Fibroblast of skin of left quadriceps (primary cell): Measurements from ENCODE around the gene ASAP3.
"Not testable (repeated sequence)": the region's sequence is repeated elsewhere in the genome, so short reads cannot be mapped to it uniquely, and the experiment has no call there.

Source experiments
- DNase-seq, 2 experiments: peaks; one replicate each; pipeline ENCODE4 v3.0.0-alpha.2; 2013; ENCODE audit warnings: low read depth in 2 of 2

Gene ASAP3

DNA sequence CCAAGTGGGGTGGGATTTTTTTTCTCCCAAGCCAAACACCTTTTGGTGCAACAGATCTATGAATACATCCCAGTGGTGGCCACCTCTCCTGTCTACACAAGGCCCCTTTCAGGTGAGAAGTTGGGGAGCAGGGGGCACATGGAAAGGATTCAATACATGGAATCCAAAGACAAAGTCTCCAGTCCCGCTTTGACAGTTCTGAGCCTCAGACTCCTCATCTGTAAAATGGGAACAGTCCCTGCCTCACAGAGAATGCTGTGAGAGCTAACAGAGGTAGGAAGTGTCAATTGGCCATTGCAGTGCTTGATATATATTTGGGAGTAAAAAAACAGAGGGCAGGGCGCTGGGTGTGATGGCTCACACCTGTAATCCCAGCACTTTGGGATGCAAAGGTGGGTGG lies 87.6 kb downstream of the ASAP3 start:
- no peak for DNase-seq

DNA sequence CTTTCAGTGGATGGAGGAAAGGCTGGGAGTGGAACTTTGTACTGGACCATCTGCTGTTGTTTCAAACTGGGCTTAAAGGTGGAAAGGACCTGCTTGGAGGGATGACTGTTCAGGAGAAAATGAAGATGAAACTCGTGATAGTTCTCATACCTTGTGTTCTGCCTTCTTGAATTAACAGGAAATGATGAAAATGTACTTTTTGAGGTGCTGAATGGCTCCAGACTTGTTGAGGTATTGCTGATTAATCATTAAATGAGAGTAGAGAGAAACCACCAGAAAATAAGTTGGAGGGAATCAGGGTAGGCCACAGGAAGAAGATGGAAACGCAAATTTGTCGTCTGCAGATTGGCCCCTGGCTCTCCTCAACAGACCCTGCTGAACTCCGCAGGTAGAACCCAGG lies 88.1 kb downstream of the ASAP3 start:
- DNase-seq: no peak

DNA sequence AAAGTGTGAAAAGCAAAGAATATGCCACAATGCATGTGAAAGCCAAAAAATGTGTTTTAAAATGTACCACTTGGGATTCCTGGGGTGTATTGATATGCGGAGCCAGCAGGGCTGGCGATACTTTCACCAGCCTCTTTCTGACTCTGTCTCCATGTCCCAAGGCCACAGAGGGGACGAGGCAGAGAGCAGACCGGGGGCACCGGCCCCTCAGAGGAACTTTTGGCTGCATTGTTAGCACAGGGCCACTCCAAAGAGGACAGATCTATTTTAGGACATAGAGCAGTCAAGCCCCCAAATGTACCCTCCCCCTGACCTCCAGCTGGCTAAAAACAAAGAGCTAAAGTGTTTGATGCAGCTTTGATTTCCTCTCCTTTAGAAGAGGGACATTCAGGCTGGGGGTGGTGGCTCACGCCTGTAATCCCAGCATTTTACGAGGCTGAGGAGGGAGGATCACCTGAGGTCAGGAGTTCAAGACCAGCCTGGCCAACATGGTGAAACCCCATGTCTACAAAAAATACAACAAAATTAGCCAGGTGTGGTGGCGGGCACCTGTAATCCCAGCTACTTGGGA lies 88.7 kb downstream of the ASAP3 start:
- DNase-seq: no peak

DNA sequence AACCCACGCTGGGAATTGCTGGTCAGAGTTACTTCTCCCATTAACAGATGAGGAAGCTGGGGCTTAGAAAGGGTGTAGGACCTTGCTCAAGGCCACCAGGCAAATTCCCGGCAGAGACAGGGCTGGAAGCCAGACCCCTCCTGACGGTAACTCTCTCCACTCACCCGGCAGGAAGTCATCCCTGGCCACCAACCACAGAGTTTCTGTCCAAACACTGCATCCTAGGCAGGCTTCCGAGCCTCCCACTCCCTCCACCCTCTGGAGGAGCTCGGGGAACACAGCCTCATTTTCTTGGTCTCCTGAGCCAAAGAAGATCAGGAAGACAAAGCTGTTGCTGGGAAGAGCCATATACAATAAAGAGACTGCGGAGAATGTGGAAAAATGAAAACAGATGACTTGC lies 89.3 kb downstream of the ASAP3 start:
- peak; percentile 87 to 88 for DNase-seq

DNA sequence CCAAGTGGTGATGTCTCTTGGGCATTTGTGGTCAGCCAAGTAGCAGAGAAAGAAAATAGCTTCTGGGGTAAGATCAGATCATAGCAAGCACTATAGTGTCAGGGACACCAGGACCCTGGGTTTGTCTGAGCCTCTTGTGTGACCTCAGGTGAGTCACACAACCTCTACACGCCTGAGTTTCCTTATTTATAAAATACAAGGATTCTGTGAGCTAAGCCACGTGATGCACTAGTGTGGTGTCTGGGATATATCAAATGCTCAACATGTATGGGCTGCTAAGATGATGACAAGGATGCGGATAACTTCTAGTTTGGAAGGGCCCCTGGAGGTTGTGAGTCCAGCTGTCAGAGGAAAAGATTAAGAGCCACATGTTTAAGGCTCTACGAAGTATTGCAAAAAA lies 89.8 kb downstream of the ASAP3 start:
- DNase-seq: peak; percentile 90

DNA sequence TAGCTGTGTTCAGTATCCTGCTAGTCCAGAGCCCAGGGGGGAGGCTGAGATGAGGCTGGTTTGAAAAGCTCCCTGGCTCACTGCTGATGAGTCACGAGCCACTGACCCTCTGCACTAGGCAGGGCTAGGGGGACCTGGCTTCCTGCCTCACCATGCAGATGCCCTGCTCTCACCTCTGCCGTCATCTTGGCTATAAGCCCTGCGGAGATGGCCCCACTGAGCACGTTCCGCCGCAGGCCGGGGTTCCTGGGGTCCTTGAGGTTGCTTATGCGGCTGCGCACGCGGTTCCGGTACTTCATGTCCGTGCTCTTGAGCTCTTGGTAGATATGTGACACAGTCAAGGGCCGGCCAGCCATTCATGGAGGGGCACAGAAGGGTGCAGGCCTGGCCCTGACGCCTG lies 90.3 kb downstream of the ASAP3 start:
- no peak for DNase-seq

DNA sequence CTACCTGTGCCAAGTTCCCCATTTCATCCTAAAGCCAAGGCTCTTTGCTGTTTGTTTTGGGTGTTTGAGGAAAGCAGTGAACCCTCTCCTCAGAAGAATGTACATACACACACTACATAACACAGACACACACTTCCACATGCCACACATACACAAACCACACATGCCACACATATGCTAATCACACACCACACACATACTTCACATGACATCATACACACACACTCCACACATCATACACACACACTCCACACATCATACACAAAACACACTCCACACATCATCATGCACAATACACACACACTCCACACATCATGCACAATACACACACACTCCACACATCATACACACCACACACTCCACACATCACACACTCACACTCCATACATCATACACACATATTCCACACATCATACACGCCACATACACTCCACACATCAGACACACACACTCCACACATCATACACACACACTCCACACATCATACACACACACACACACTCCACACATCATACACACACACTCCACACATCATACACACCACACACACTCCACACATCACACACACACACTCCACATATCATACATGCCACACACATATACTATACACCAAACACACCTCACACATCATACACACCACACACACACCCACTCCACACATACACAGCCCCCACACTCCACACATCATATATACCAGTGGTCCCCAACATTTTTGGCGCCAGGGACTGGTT lies 91.7 kb downstream of the ASAP3 start:
- no peak for DNase-seq

DNA sequence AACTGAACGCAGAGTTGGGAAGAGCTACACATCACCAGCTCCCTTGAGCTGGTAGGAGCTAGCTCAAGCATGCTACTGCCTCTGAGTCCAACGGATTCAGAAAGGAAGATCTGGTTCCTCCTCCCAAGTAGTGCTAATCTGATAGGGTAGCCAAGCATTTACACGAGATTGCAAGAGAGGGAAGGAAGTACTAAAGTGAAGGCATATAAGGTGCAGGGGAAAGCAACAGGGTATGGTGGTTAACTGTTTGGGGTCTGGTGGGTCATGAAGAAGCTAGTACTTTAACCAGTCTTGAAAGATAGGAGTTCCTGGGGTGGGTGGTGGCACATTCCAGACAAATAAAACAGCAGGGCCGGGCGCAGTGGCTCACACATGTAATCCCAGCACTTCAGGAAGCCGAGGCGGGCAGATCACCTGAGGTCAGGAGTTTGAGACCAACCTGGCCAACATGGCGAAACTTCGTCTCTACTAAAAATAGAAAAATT lies 94.1 kb downstream of the ASAP3 start:
- DNase-seq: no peak

DNA sequence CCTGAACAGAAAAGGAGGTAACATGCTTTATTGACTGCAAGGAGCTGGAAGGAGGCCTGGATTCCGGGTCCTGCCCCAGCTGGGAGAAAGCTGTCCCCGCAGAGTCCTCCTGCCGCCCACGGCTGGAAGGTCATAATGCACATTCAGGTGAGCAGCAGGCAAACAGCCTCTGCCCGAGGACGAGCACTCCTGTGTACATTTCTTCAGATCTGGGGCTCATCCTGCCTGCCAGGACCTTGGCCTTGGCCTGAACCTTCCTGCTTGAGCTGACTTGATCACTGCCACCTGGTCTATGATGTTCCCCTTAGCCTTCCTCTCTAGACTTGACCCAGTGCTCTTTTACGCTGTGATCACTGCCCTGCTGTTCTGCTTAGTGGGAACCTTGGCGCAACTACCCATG lies 96.5 kb downstream of the ASAP3 start:
- DNase-seq: no peak

DNA sequence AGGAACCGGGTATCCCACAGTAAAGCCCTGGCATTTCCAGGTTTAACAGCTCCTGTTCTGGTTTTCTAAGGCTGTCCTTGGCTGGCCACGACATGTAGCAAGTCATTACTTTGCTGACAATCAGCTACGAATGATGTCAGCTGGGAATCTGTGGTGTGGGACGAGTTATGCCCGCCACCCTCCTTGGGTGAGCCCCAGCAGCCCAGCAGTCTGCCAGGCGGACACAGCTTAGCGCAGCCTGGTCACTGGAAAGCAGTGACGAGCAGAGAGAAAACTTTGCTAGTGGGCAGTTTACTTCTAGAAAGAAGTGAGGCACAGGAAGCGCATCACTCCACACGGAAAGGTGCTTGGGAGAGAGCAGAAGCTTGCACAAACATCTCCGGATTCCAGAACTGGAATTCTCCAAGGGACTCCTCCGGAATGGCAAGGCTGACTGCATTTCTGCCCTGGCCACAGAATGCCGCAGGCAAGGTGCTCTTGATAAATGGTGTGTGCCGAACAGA lies 98.8 kb downstream of the ASAP3 start:
- no peak for DNase-seq

DNA sequence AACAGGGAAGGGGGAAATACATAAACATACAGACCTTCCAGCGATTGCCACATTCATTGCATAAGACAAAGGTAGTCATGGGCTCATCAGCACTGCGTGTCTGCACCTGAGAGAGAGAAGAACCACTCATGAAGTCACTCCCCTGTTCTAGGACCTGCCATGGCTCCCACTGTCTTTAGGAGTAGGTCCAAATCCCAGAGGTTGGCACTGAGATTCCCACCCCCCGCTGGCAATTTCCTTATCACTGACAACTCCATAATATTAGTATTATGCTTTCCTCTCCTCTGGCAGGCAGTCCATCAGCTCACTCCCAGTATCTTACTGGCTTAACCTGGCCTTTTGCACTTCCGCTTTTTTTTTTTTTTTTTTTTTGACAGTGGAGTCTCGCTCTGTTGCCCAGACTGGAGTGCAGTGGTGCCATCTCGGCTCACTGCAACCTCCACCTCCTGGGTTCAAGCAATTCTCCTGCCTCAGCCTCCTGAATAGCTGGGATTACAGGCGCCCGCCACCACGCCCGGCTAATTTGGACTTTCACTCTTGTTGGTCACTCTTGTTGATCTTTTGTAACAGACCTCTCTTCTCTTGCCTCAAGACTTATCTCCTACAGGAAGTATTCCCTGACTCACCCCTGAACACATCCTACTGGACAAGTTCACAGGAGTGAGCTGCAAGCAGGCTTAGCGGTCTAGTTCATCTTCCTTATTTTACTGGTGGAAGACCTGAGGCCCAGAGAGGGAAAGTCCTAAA lies 99.5 kb downstream of the ASAP3 start:
- DNase-seq: no peak

DNA sequence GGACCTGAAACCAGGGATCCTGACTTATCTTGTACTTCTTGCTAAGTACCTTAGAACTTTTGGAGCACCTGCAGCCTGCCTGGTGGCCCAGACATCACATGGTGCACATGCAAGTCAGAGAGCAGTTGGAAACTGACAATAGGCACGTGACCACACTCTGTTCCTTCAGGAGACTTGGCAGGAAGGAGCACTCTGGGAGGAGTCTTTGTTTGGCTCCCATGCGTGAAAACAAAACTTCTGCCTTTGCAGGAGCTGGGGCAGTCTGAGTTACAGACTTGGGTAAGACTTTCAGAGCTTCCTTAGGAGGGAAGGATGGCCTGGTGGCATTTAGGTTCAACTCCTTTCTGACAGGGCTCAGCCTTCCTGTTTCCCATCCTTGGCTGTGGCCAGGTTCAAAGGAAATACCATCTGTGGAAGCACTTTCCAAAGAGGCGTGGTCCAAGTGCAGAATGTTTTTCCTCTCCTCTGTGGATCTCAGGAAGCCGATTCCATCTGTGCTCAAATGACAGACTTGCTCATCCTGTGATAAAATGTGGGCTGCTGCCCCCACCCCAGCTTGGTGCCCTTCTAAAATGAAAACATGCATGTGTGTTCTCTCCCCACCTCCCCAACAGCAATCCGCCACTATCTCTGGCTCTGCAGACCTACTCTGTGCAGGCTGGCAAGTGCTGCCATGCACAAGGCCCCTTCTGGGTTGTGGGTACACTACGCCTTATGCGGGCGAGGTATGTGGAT lies 100.2 kb downstream of the ASAP3 start:
- no peak for DNase-seq

DNA sequence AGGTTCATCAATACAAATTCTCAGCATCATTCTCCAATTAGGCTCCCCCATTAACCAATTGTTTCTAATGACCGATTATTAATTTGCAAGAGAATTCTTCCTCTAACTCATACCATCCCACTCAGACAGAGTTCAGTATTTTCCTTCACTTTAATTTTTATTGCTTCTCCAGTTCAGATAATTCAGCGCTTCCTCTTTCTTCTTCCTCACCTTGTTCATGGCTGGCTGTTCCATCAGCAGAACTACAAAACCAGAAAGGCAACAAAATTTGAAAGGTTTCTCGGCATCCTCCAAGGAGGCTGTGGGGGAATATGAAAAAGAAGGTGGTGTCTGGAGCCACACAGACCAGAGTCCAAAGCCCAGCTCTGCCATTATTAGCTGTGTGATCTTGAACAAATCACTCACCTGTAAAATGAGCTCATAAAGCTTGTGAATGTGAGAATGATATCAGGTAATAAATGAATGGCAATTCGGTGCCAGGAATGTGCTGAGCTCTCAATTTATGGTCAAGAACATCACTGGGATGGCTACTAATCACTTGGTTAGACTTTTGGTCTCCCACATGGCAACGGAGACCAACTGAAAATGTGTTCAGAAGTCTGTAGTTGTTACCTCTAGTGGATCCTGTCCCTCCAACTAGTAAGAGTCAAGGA lies 102.6 kb downstream of the ASAP3 start:
- no peak for DNase-seq

DNA sequence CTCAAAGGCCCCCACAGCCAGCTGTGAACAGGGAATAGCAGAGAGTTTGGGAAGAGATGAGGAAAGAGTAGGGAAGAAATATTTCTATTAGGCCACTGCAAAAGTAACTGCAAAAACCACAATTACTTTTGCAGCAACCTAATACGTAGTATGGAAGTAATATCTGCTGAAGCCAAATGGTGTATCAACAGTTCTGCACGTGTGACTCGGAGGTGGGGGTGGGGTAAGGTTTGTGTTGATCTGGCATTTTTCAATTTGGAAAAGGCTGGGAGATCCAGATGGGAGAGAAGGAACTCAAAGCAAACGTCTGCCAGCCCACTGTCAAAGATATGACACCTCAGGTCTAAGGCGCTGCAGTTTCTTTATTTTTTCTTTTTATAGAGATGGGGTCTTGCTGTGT lies 103.3 kb downstream of the ASAP3 start:
- DNase-seq: no peak

DNA sequence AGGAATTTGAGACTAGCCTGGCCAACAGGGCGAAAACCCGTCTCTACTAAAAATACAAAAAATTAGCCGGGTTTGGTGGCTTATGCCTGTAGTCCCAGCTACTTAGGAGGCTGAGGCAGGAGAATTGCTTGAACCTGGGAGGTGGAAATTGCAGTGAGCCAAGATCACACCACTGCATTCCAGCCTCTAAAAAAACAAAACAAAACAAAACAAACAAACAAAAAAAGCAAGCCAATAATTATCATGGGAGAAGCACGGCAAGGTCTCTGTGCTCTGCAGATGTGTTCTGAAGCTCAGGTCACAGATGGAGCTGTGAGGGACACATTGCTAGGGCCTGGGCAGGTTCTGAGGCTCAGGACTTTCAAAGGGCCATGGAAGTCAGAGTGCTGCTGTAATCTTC lies 103.7 kb downstream of the ASAP3 start:
- DNase-seq: not testable (repeated sequence)
